GM18502 (cell line): ENCODE results near the gene TBP.
A peak's percentile ranks its signal among the peaks of the same experiment; 100 is the strongest.
"Not testable (repeated sequence)": the region's sequence is repeated elsewhere in the genome, so short reads cannot be mapped to it uniquely, and the experiment has no call there.

ENCODE experiments used
- ATAC-seq: cut with Tn5 transposase; IDR thresholded peaks from one replicate; pipeline ENCODE4 v1.9.1; 2021; ENCODE audit warnings: mild to moderate bottlenecking; ENCODE audit not compliant: unreplicated experiment, poor library complexity

TBP gene

GRCh38 chr6:170597278-170597677, 43.1 kb downstream of the TBP start:
- ATAC-seq: no peak

GRCh38 chr6:170605574-170606259, 51.5 kb downstream of the TBP start:
- no peak for ATAC-seq

- not testable (repeated sequence) for ATAC-seq
These were observed 55.1 kb downstream of the TBP start for GRCh38 chr6:170609225-170609624.

GRCh38 chr6:170612256-170612804, 58.2 kb downstream of the TBP start:
- ATAC-seq: peak; percentile 92

GRCh38 chr6:170616020-170616554, 61.9 kb downstream of the TBP start:
- not testable (repeated sequence) for ATAC-seq
